GM23338 (cell line): ENCODE results near the gene NR2E3. TPM values are rescaled to one million over a fixed set of nuclear protein-coding genes. Genes with fewer than 3 reads are reported as not detected.

Source experiments
- ATAC-seq: fragments of 200-7000 bp; cut with Tn5 transposase; 3 replicates; pipeline ENCODE4 v1.9.1; 2020
- DNase-seq: peaks from one replicate; pipeline ENCODE4 v3.0.0-alpha.2; 2015; ENCODE audit warnings: low spot score
- H2AFZ ChIP-seq: fragments of 200-600 bp; sonication (generic); 2 replicates; pipeline ENCODE4 v1.8.0; 2016; ENCODE audit warnings: antibody characterized with exemption, mild to moderate bottlenecking, moderate library complexity
- H3F3A ChIP-seq: fragments of 200-600 bp; sonication (generic); replicated peaks from 2 replicates; pipeline ENCODE4 v1.8.0; 2017; ENCODE audit warnings: antibody characterized with exemption, mixed run types, low read depth
- H3K27ac ChIP-seq: fragments of 200-600 bp; sonication (generic); 2 replicates; pipeline ENCODE4 v1.6.1; 2016; ENCODE audit warnings: low read depth
- H3K27me3 ChIP-seq: fragments of 200-600 bp; sonication (generic); 2 replicates; pipeline ENCODE4 v1.8.0; 2016; ENCODE audit warnings: mild to moderate bottlenecking, mixed run types, moderate library complexity; ENCODE audit not compliant: insufficient read depth
- H3K36me3 ChIP-seq: fragments of 200-600 bp; sonication (generic); 2 replicates; pipeline ENCODE4 v1.8.0; 2016; ENCODE audit warnings: mild to moderate bottlenecking; ENCODE audit not compliant: insufficient read depth
- H3K4me1 ChIP-seq: fragments of 200-600 bp; sonication (generic); 2 replicates; pipeline ENCODE4 v1.8.0; 2016; ENCODE audit warnings: mild to moderate bottlenecking, moderate library complexity; ENCODE audit not compliant: insufficient read depth
- H3K4me2 ChIP-seq: fragments of 200-600 bp; sonication (generic); 2 replicates; pipeline ENCODE4 v1.7.1; 2017; ENCODE audit warnings: mixed run types
- H3K4me3 ChIP-seq: fragments of 200-600 bp; sonication (generic); 2 replicates; pipeline ENCODE4 v1.6.1; 2016; ENCODE audit warnings: mixed run types
- H3K79me2 ChIP-seq: fragments of 200-600 bp; sonication (generic); replicated peaks from 2 replicates; pipeline ENCODE4 v1.8.0; 2017; ENCODE audit warnings: mild to moderate bottlenecking; ENCODE audit not compliant: insufficient read depth
- H3K9me2 ChIP-seq: fragments of 200-600 bp; sonication (generic); 2 replicates; pipeline ENCODE4 v1.8.0; 2017; ENCODE audit not compliant: insufficient read depth
- H4K20me1 ChIP-seq: fragments of 200-600 bp; sonication (generic); replicated peaks from 2 replicates; pipeline ENCODE4 v1.8.0; 2017; ENCODE audit warnings: mild to moderate bottlenecking; ENCODE audit not compliant: insufficient read depth
- H3K27ac Mint-ChIP-seq: 2 replicates; pipeline ENCODE4 v1.8.0; 2020; ENCODE audit warnings: inconsistent platforms, mild to moderate bottlenecking, moderate library complexity, mixed read lengths
- H3K27me3 Mint-ChIP-seq: 3 replicates; pipeline ENCODE4 v1.8.0; 2022; ENCODE audit warnings: low read depth, mild to moderate bottlenecking, moderate library complexity, mixed read lengths, inconsistent platforms; ENCODE audit not compliant: insufficient read depth, poor library complexity
- H3K36me3 Mint-ChIP-seq: 3 replicates; pipeline ENCODE4 v1.8.0; 2021; ENCODE audit warnings: low read depth, mild to moderate bottlenecking, inconsistent platforms, moderate library complexity, mixed read lengths
- H3K4me1 Mint-ChIP-seq: 3 replicates; pipeline ENCODE4 v1.8.0; 2020; ENCODE audit warnings: mild to moderate bottlenecking, inconsistent platforms, mixed read lengths
- H3K4me3 Mint-ChIP-seq: 3 replicates; pipeline ENCODE4 v1.8.0; 2021; ENCODE audit warnings: moderate library complexity, mild to moderate bottlenecking, inconsistent platforms, mixed read lengths
- H3K9me3 Mint-ChIP-seq: 3 replicates; pipeline ENCODE4 v1.8.0; 2020; ENCODE audit warnings: moderate library complexity, mild to moderate bottlenecking, inconsistent platforms, mixed read lengths
- CREB1 ChIP-seq: fragments of 250-450 bp; sonication (Bioruptor Pico); IDR thresholded peaks from 2 replicates; pipeline ENCODE4 v1.5.0; 2020; ENCODE audit warnings: low read depth, mild to moderate bottlenecking, moderate library complexity
- EZH2 ChIP-seq: fragments of 200-600 bp; sonication (generic); IDR thresholded peaks from one replicate; pipeline ENCODE4 v1.8.0; 2017; ENCODE audit warnings: antibody characterized with exemption, mild to moderate bottlenecking, low read depth; ENCODE audit not compliant: unreplicated experiment
- EZH2phosphoT487 ChIP-seq: fragments of 200-600 bp; sonication (generic); IDR thresholded peaks from one replicate; pipeline ENCODE4 v1.8.1; 2018; ENCODE audit warnings: antibody characterized with exemption; ENCODE audit not compliant: unreplicated experiment
- JUNB ChIP-seq: IDR thresholded peaks from one replicate; pipeline ENCODE4 v1.6.1; 2016; ENCODE audit warnings: antibody characterized with exemption; ENCODE audit not compliant: unreplicated experiment
- NANOG ChIP-seq: IDR thresholded peaks from 2 replicates; pipeline ENCODE4 v1.6.1; 2016; ENCODE audit warnings: antibody characterized with exemption, borderline replicate concordance
- POLR2AphosphoS5 ChIP-seq: IDR thresholded peaks from 2 replicates; pipeline ENCODE4 v1.6.1; 2016; ENCODE audit warnings: antibody characterized with exemption, low read depth
- STAT1 ChIP-seq: IDR thresholded peaks from one replicate; pipeline ENCODE4 v1.6.1; 2016; ENCODE audit warnings: antibody characterized with exemption; ENCODE audit not compliant: unreplicated experiment
- ZNF114 ChIP-seq: fragments of 250-450 bp; sonication (Bioruptor Pico); IDR thresholded peaks from 2 replicates; pipeline ENCODE4 v1.5.0; 2020; ENCODE audit warnings: mild to moderate bottlenecking, moderate library complexity
- ZNF331 ChIP-seq: fragments of 250-450 bp; sonication (Bioruptor Pico); IDR thresholded peaks from 2 replicates; pipeline ENCODE4 v1.5.0; 2020; ENCODE audit warnings: low read depth, mild to moderate bottlenecking, moderate library complexity
- polyA plus RNA-seq: library from polyadenylated mRNA; unstranded; fragments of >200 nt; fragmentation: Nextera tagmentation; extraction: Ambion mirVana; gene quantifications from 2 replicates; pipeline ENCODE4 v1.2.1, GENCODE V29; 2016
- total RNA-seq: library from RNA; depleted of rRNA; stranded (reverse); fragments of >200 nt; shearing (Covaris generic); gene quantifications from 2 replicates; pipeline ENCODE4 v1.2.3, GENCODE V29; 2014
- TF ChIP-seq, protein P1 (sequence below), 2 experiments: fragments of 200-600 bp in 1 of 2; sonication (generic) in 1 of 2; conservative IDR thresholded peaks; 2 replicates each; pipeline versions ENCODE4 v1.5.1 to v1.6.1; 2016 to 2017; ENCODE audit warnings: antibody characterized with exemption in 2 of 2, low read depth in 2 of 2, mild to moderate bottlenecking in 2 of 2, moderate library complexity in 1 of 2
- TF ChIP-seq, protein P2 (sequence below): IDR thresholded peaks from one replicate; pipeline ENCODE4 v1.6.1; 2018; ENCODE audit warnings: antibody characterized with exemption; ENCODE audit not compliant: unreplicated experiment
- TF ChIP-seq, protein P3 (sequence below): fragments of 250-450 bp; sonication (Bioruptor Pico); IDR thresholded peaks from 2 replicates; pipeline ENCODE4 v1.5.0; 2020; ENCODE audit warnings: mild to moderate bottlenecking, moderate library complexity
- TF ChIP-seq, protein P4 (sequence below): IDR thresholded peaks from 2 replicates; pipeline ENCODE4 v1.6.1; 2016; ENCODE audit warnings: antibody characterized with exemption

NR2E3 gene
- total and polyA plus RNA-seq, 2 experiments from 2014 or later = 1.3 to 1.4 TPM

DNA sequence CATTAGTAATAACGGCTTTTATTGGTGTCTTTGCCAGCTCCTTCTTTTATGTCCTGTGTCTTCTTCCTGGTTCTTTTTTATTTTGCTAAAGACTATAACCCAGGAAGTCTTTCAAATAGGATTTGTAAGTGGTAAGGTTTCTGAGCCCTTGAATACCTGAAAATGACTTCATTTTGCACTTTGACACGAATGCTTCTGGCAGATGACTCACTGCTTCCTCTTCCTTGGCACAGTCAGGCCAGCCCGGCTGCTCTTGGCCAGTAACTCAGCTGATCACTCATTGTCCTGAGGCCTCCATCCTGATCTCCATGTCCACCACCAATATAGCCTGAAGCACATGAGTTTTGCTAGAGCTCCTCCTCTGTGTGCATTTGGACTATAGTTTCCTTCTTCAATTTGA, 48.7 kb upstream of the NR2E3 start:
- Mint-ChIP-seq H3K36me3 (peaks cover 22% of the 10 kb centered on the region), H3K9me3 (peaks cover 23% of the 10 kb centered on the region), H3K27ac (no peak overlapping the region), H3K27me3 (no peaks in the 10 kb centered on the region), H3K4me3 (no peak overlapping the region), H3K4me1 (no peaks in the 10 kb centered on the region)
- H2AFZ ChIP-seq = no peak overlapping the region
- H3K79me2 ChIP-seq = no peaks in the 10 kb centered on the region
- no peaks in the 10 kb centered on the region for H3F3A ChIP-seq
- no peak overlapping the region for H3K4me2 ChIP-seq
- DNase-seq (no peak), ATAC-seq (no peak)
- H3K36me3 ChIP-seq = peaks cover 5% of the 10 kb centered on the region; the same call in 1 of the 2 replicates
- H3K9me2 ChIP-seq = no peaks in the 10 kb centered on the region
- H3K27ac ChIP-seq = no peak overlapping the region
- H4K20me1 ChIP-seq = no peaks in the 10 kb centered on the region
- TF ChIP-seq JUNB = no peak
- TF ChIP-seq, protein P1, sequence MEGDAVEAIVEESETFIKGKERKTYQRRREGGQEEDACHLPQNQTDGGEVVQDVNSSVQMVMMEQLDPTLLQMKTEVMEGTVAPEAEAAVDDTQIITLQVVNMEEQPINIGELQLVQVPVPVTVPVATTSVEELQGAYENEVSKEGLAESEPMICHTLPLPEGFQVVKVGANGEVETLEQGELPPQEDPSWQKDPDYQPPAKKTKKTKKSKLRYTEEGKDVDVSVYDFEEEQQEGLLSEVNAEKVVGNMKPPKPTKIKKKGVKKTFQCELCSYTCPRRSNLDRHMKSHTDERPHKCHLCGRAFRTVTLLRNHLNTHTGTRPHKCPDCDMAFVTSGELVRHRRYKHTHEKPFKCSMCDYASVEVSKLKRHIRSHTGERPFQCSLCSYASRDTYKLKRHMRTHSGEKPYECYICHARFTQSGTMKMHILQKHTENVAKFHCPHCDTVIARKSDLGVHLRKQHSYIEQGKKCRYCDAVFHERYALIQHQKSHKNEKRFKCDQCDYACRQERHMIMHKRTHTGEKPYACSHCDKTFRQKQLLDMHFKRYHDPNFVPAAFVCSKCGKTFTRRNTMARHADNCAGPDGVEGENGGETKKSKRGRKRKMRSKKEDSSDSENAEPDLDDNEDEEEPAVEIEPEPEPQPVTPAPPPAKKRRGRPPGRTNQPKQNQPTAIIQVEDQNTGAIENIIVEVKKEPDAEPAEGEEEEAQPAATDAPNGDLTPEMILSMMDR (conservative IDR thresholded peaks at IDR 0.05; ENCODE audit: low read depth in 2 of 2) = no peak
- TF ChIP-seq, protein P2, sequence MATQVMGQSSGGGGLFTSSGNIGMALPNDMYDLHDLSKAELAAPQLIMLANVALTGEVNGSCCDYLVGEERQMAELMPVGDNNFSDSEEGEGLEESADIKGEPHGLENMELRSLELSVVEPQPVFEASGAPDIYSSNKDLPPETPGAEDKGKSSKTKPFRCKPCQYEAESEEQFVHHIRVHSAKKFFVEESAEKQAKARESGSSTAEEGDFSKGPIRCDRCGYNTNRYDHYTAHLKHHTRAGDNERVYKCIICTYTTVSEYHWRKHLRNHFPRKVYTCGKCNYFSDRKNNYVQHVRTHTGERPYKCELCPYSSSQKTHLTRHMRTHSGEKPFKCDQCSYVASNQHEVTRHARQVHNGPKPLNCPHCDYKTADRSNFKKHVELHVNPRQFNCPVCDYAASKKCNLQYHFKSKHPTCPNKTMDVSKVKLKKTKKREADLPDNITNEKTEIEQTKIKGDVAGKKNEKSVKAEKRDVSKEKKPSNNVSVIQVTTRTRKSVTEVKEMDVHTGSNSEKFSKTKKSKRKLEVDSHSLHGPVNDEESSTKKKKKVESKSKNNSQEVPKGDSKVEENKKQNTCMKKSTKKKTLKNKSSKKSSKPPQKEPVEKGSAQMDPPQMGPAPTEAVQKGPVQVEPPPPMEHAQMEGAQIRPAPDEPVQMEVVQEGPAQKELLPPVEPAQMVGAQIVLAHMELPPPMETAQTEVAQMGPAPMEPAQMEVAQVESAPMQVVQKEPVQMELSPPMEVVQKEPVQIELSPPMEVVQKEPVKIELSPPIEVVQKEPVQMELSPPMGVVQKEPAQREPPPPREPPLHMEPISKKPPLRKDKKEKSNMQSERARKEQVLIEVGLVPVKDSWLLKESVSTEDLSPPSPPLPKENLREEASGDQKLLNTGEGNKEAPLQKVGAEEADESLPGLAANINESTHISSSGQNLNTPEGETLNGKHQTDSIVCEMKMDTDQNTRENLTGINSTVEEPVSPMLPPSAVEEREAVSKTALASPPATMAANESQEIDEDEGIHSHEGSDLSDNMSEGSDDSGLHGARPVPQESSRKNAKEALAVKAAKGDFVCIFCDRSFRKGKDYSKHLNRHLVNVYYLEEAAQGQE = no peak
- TF ChIP-seq STAT1 = no peak
- TF ChIP-seq, protein P3, sequence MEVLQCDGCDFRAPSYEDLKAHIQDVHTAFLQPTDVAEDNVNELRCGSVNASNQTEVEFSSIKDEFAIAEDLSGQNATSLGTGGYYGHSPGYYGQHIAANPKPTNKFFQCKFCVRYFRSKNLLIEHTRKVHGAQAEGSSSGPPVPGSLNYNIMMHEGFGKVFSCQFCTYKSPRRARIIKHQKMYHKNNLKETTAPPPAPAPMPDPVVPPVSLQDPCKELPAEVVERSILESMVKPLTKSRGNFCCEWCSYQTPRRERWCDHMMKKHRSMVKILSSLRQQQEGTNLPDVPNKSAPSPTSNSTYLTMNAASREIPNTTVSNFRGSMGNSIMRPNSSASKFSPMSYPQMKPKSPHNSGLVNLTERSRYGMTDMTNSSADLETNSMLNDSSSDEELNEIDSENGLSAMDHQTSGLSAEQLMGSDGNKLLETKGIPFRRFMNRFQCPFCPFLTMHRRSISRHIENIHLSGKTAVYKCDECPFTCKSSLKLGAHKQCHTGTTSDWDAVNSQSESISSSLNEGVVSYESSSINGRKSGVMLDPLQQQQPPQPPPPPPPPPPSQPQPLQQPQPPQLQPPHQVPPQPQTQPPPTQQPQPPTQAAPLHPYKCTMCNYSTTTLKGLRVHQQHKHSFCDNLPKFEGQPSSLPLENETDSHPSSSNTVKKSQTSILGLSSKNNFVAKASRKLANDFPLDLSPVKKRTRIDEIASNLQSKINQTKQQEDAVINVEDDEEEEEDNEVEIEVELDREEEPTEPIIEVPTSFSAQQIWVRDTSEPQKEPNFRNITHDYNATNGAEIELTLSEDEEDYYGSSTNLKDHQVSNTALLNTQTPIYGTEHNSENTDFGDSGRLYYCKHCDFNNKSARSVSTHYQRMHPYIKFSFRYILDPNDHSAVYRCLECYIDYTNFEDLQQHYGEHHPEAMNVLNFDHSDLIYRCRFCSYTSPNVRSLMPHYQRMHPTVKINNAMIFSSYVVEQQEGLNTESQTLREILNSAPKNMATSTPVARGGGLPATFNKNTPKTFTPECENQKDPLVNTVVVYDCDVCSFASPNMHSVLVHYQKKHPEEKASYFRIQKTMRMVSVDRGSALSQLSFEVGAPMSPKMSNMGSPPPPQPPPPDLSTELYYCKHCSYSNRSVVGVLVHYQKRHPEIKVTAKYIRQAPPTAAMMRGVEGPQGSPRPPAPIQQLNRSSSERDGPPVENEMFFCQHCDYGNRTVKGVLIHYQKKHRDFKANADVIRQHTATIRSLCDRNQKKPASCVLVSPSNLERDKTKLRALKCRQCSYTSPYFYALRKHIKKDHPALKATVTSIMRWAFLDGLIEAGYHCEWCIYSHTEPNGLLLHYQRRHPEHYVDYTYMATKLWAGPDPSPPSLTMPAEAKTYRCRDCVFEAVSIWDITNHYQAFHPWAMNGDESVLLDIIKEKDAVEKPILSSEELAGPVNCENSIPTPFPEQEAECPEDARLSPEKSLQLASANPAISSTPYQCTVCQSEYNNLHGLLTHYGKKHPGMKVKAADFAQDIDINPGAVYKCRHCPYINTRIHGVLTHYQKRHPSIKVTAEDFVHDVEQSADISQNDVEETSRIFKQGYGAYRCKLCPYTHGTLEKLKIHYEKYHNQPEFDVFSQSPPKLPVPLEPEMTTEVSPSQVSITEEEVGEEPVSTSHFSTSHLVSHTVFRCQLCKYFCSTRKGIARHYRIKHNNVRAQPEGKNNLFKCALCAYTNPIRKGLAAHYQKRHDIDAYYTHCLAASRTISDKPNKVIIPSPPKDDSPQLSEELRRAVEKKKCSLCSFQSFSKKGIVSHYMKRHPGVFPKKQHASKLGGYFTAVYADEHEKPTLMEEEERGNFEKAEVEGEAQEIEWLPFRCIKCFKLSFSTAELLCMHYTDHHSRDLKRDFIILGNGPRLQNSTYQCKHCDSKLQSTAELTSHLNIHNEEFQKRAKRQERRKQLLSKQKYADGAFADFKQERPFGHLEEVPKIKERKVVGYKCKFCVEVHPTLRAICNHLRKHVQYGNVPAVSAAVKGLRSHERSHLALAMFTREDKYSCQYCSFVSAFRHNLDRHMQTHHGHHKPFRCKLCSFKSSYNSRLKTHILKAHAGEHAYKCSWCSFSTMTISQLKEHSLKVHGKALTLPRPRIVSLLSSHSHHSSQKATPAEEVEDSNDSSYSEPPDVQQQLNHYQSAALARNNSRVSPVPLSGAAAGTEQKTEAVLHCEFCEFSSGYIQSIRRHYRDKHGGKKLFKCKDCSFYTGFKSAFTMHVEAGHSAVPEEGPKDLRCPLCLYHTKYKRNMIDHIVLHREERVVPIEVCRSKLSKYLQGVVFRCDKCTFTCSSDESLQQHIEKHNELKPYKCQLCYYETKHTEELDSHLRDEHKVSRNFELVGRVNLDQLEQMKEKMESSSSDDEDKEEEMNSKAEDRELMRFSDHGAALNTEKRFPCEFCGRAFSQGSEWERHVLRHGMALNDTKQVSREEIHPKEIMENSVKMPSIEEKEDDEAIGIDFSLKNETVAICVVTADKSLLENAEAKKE = no peak
- no peak for TF ChIP-seq POLR2AphosphoS5
- TF ChIP-seq EZH2 = no peak
- TF ChIP-seq CREB1 (CRISPR knock-in tag) = no peak
- TF ChIP-seq, protein P4, sequence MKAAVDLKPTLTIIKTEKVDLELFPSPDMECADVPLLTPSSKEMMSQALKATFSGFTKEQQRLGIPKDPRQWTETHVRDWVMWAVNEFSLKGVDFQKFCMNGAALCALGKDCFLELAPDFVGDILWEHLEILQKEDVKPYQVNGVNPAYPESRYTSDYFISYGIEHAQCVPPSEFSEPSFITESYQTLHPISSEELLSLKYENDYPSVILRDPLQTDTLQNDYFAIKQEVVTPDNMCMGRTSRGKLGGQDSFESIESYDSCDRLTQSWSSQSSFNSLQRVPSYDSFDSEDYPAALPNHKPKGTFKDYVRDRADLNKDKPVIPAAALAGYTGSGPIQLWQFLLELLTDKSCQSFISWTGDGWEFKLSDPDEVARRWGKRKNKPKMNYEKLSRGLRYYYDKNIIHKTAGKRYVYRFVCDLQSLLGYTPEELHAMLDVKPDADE = no peak
- no peak for TF ChIP-seq ZNF114 (CRISPR knock-in tag)
- TF ChIP-seq EZH2phosphoT487 = no peak
- no peak for TF ChIP-seq NANOG
- TF ChIP-seq ZNF331 (CRISPR knock-in tag) = no peak
- H3K27me3 ChIP-seq = no peaks in the 10 kb centered on the region
- H3K4me1 ChIP-seq = no peaks in the 10 kb centered on the region
- no peak overlapping the region for H3K4me3 ChIP-seq
